A673 (cell line): ENCODE results near the gene CTSZ. TPM values are rescaled to one million over a fixed set of nuclear protein-coding genes. Genes with fewer than 3 reads are reported as not detected.

Experiments
- BruUV-seq: library from RNA; stranded (reverse); fragments of 400-500 nt; replicated peaks from 2 replicates; lab custom pipeline; 2021; lab: Mats Ljungman, UMichigan
- CTCF ChIA-PET: fragments of 300-600 bp; sonication (Branson Sonifier 250); formaldehyde crosslinking; loops from one replicate; lab custom pipeline; 2022; ENCODE audit warnings: antibody characterized with exemption; lab: Charles Lee
- POLR2A ChIA-PET: fragments of 300-600 bp; sonication (Branson Sonifier 250); formaldehyde crosslinking; loops from one replicate; lab custom pipeline; 2022; ENCODE audit warnings: antibody characterized with exemption; ENCODE audit not compliant: low non-redundant PET; lab: Charles Lee
- DNase-seq: peaks from one replicate; pipeline ENCODE4 v3.0.0-alpha.2; 2015; ENCODE audit warnings: low spot score
- H3K27ac ChIP-seq: fragments of 200-600 bp; sonication (generic); 2 replicates; pipeline ENCODE4 v1.5.1; 2016; ENCODE audit warnings: mixed run types, low read depth, mild to moderate bottlenecking, mixed read lengths, antibody characterized with exemption, low read length; ENCODE audit not compliant: poor library complexity, severe bottlenecking
- H3K27me3 ChIP-seq: fragments of 200-600 bp; sonication (generic); replicated peaks from 2 replicates; pipeline ENCODE4 v1.6.1; 2017; ENCODE audit warnings: mixed run types, low read depth, mild to moderate bottlenecking, mixed read lengths, antibody characterized with exemption, low read length; ENCODE audit not compliant: insufficient read depth, poor library complexity
- H3K36me3 ChIP-seq: fragments of 200-600 bp; sonication (generic); 2 replicates; pipeline ENCODE4 v1.6.1; 2016; ENCODE audit warnings: mixed run types, mild to moderate bottlenecking, mixed read lengths, antibody characterized with exemption, low read length; ENCODE audit not compliant: insufficient read depth, poor library complexity, severe bottlenecking
- H3K4me1 ChIP-seq: fragments of 200-600 bp; sonication (generic); 2 replicates; pipeline ENCODE4 v1.6.1; 2017; ENCODE audit warnings: mixed run types, mild to moderate bottlenecking, mixed read lengths, antibody characterized with exemption, low read length; ENCODE audit not compliant: insufficient read depth, poor library complexity, severe bottlenecking
- H3K4me3 ChIP-seq: fragments of 200-600 bp; sonication (generic); 2 replicates; pipeline ENCODE4 v1.5.1; 2016; ENCODE audit warnings: low read depth, mixed run types, mild to moderate bottlenecking, mixed read lengths, low read length; ENCODE audit not compliant: poor library complexity, severe bottlenecking
- H3K9me3 ChIP-seq: fragments of 200-600 bp; sonication (generic); 2 replicates; pipeline ENCODE4 v1.6.1; 2016; ENCODE audit warnings: mixed run types, low read depth, mild to moderate bottlenecking, mixed read lengths, antibody characterized with exemption, low read length; ENCODE audit not compliant: poor library complexity, severe bottlenecking
- CTCF ChIP-seq: fragments of 300-800, 200-600 bp; sonication (generic); conservative IDR thresholded peaks from 2 replicates; pipeline ENCODE4 v1.5.1; 2017; ENCODE audit warnings: low read depth, mild to moderate bottlenecking, antibody characterized with exemption, low read length, moderate library complexity, mixed read lengths
- EZH2 ChIP-seq: fragments of 200-600 bp; sonication (generic); IDR thresholded peaks from 2 replicates; pipeline ENCODE4 v1.6.1; 2017; ENCODE audit warnings: borderline replicate concordance, low read depth, mild to moderate bottlenecking, mixed read lengths, antibody characterized with exemption, low read length; ENCODE audit not compliant: poor library complexity, severe bottlenecking
- intact Hi-C: fragments of 100-400 bp; cut with micrococcal nuclease; formaldehyde crosslinking; loops from one replicate; pipeline ENCODE4 v1.10.0; 2022; ENCODE audit not compliant: unreplicated experiment
- total RNA-seq: library from RNA; stranded (reverse); gene quantifications from 2 replicates; pipeline ENCODE4 v1.2.3, GENCODE V29; 2021

CTSZ gene
- total RNA-seq, 1 experiment from 2014 or later: 1.2 TPM

GRCh38 chr20:59000326-59000725 is 6.7 kb downstream of the CTSZ start:
- Histone ChIP-seq H3K4me3 (no peak overlapping the region), H3K4me1 (peaks cover 6% of the 10 kb centered on the region), H3K27me3 (no peaks in the 10 kb centered on the region), H3K36me3 (peaks cover 10% of the 10 kb centered on the region), H3K27ac (no peak overlapping the region), H3K9me3 (no peaks in the 10 kb centered on the region)
- no peak for DNase-seq
- BruUV-seq: no TSS peak
- no peak for TF ChIP-seq CTCF
- no peak for TF ChIP-seq EZH2
- POLR2A ChIA-PET: interaction anchor here (0.6 kb wide), 1 partner anchor 1779 kb away, joined by 3 read pairs; no protein-coding TSS in a partner anchor
- intact Hi-C loops: no loop called here
- CTCF ChIA-PET: no interaction called here

GRCh38 chr20:58998656-58999055 is 8.4 kb downstream of the CTSZ start:
- H3K36me3 ChIP-seq: peaks cover 24% of the 10 kb centered on the region
- intact Hi-C loops: no loop called here
- H3K27ac ChIP-seq: no peak overlapping the region
- H3K4me1 ChIP-seq: no peaks in the 10 kb centered on the region
- H3K4me3 ChIP-seq: no peak overlapping the region
- ChIA-PET CTCF (no interaction called here), POLR2A (no interaction called here)
- DNase-seq: no peak
- TF ChIP-seq CTCF: no peak
- BruUV-seq: no TSS peak
- H3K27me3 ChIP-seq: no peaks in the 10 kb centered on the region
- H3K9me3 ChIP-seq: no peaks in the 10 kb centered on the region

GRCh38 chr20:58997141-58997770 is 9.8 kb downstream of the CTSZ start:
- BruUV-seq: no TSS peak
- no peak for DNase-seq
- Histone ChIP-seq H3K27ac (no peak overlapping the region), H3K36me3 (peaks cover 38% of the 10 kb centered on the region), H3K4me1 (no peaks in the 10 kb centered on the region), H3K4me3 (no peak overlapping the region), H3K9me3 (no peaks in the 10 kb centered on the region), H3K27me3 (no peaks in the 10 kb centered on the region)
- CTCF ChIA-PET: no interaction called here
- POLR2A ChIA-PET: no interaction called here
- no peak for TF ChIP-seq CTCF
- TF ChIP-seq EZH2: no peak
- intact Hi-C loops: no loop called here
